PC-3 (cell line): ENCODE measurements around the gene ADAMTS17. TPM values are rescaled to one million over a fixed set of nuclear protein-coding genes. Genes with fewer than 3 reads are reported as not detected.

ENCODE experiments used
- ATAC-seq: fragments of 200-7000 bp; cut with Tn5 transposase; 2 replicates; pipeline ENCODE4 v1.9.1; 2020; ENCODE audit warnings: mild to moderate bottlenecking, moderate library complexity
- BruUV-seq: library from RNA; stranded (reverse); fragments of 400-500 nt; replicated peaks from 2 replicates; lab custom pipeline; 2021; lab: Mats Ljungman, UMichigan
- CTCF ChIA-PET: fragments of 300-600 bp; sonication (Branson Sonifier 250); formaldehyde crosslinking; loops from one replicate; lab custom pipeline; 2022; ENCODE audit warnings: antibody characterized with exemption; lab: Charles Lee
- POLR2A ChIA-PET: fragments of 300-600 bp; sonication (Branson Sonifier 250); formaldehyde crosslinking; loops from one replicate; lab custom pipeline; 2022; ENCODE audit warnings: antibody characterized with exemption; ENCODE audit not compliant: unreplicated experiment; lab: Charles Lee
- DNase-seq: peaks from one replicate; pipeline ENCODE4 v3.0.0-alpha.2; 2015
- H2AFZ ChIP-seq: fragments of 300-600 bp; sonication (generic); 2 replicates; pipeline ENCODE4 v1.6.0; 2016; ENCODE audit warnings: antibody characterized with exemption, low read length
- H3F3A ChIP-seq: fragments of 300-600 bp; sonication (generic); one replicate; pipeline ENCODE4 v1.6.0; 2017; ENCODE audit warnings: antibody characterized with exemption, low read length, control low read depth, mild to moderate bottlenecking; ENCODE audit not compliant: unreplicated experiment
- H3K27ac ChIP-seq: fragments of 300-600 bp; sonication (generic); 2 replicates; pipeline ENCODE4 v1.5.1; 2016; ENCODE audit warnings: mild to moderate bottlenecking, low read length
- H3K27me3 ChIP-seq: fragments of 300-600 bp; sonication (generic); 2 replicates; pipeline ENCODE4 v1.6.1; 2016; ENCODE audit warnings: low read length, mixed read lengths
- H3K36me3 ChIP-seq: fragments of 300-600 bp; sonication (generic); 2 replicates; pipeline ENCODE4 v1.6.1; 2016; ENCODE audit warnings: low read depth, mixed run types, low read length, mixed read lengths
- H3K4me1 ChIP-seq: fragments of 300-600 bp; sonication (generic); 2 replicates; pipeline ENCODE4 v1.5.1; 2016; ENCODE audit warnings: low read length; ENCODE audit not compliant: insufficient read depth
- H3K4me2 ChIP-seq: fragments of 300-600 bp; sonication (generic); 2 replicates; pipeline ENCODE4 v1.6.0; 2016; ENCODE audit warnings: low read length
- H3K4me3 ChIP-seq: fragments of 300-600 bp; sonication (generic); 2 replicates; pipeline ENCODE4 v1.5.1; 2016; ENCODE audit warnings: mild to moderate bottlenecking, low read length, mixed read lengths
- H3K79me2 ChIP-seq: fragments of 300-600 bp; sonication (generic); 2 replicates; pipeline ENCODE4 v1.6.1; 2017; ENCODE audit warnings: low read length, mixed read lengths
- H3K9ac ChIP-seq: fragments of 300-600 bp; sonication (generic); 2 replicates; pipeline ENCODE4 v1.6.0; 2016; ENCODE audit warnings: mild to moderate bottlenecking, low read length
- H3K9me2 ChIP-seq: fragments of 300-600 bp; sonication (generic); replicated peaks from 2 replicates; pipeline ENCODE4 v1.6.1; 2016; ENCODE audit warnings: mixed run types, low read length, mixed read lengths
- H3K9me3 ChIP-seq: fragments of 300-600 bp; sonication (generic); 2 replicates; pipeline ENCODE4 v1.6.1; 2016; ENCODE audit warnings: low read length, mixed read lengths
- H4K20me1 ChIP-seq: fragments of 300-600 bp; sonication (generic); 2 replicates; pipeline ENCODE4 v1.6.1; 2016; ENCODE audit warnings: low read length, mixed read lengths
- EZH2 ChIP-seq: fragments of 300-600 bp; sonication (generic); IDR thresholded peaks from one replicate; pipeline ENCODE4 v1.6.1; 2017; ENCODE audit warnings: antibody characterized with exemption, mild to moderate bottlenecking, low read length; ENCODE audit not compliant: unreplicated experiment
- EZH2phosphoT487 ChIP-seq: fragments of 300-600 bp; sonication (generic); IDR thresholded peaks from 2 replicates; pipeline ENCODE4 v1.6.1; 2018; ENCODE audit warnings: mild to moderate bottlenecking, antibody characterized with exemption, low read length, borderline replicate concordance
- intact Hi-C: fragments of 100-400 bp; cut with micrococcal nuclease; formaldehyde crosslinking; loops from 2 replicates; pipeline ENCODE4 v1.9.0; 2023
- total RNA-seq: library from RNA; depleted of rRNA; stranded (reverse); fragments of >200 nt; gene quantifications from 2 replicates; pipeline ENCODE4 v1.2.3, GENCODE V29; 2014
- TF ChIP-seq, protein P1 (sequence below): fragments of 300-600 bp; sonication (generic); conservative IDR thresholded peaks from 2 replicates; pipeline ENCODE4 v1.5.1; 2017; ENCODE audit warnings: antibody characterized with exemption, low read depth, mild to moderate bottlenecking, low read length

ADAMTS17 gene
- total RNA-seq, 1 experiment from 2014 or later: 6.9 TPM

DNA sequence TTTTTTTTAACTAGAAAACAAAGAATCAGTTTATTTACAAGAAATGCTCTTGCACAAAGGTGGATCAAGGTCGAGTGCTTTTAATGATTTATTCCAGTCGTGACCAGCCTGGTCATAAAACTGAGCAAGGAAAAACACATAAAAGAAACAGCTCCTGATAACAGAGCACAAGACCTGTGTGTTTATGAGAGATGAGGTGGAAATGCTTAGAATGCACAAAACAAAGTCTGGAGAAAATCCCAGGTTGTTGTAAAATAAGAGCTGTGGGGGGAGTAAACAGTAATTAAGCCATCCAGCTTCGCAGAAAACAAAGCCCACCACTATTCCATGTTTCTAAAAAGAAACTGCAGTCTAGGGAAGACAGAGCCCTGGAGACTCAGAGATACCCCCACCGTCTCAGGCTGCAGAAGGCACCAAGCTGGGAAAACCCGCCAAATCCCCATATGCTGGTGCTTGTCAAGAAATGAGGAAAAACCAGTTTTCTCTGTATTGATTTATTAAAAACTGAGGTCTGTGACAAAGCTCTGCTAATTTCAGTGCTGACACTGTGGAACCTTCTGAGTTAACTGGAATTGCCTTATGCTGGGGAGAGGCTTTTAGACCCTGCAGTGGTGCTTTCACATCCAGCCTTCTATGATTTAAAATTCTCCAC, 139.3 kb downstream of the ADAMTS17 start:
- ChIA-PET POLR2A (no interaction called here), CTCF (no interaction called here)
- Histone ChIP-seq H3K9me2 (no peaks in the 10 kb centered on the region), H4K20me1 (no peaks in the 10 kb centered on the region), H3K4me1 (peaks cover 4% of the 10 kb centered on the region; the same call in 1 of the 2 replicates), H3K4me2 (no peak overlapping the region), H3K4me3 (no peak overlapping the region), H3K36me3 (no peaks in the 10 kb centered on the region), H3K9ac (no peak overlapping the region), H3K27ac (no peak overlapping the region), H2AFZ (no peak overlapping the region), H3K27me3 (no peaks in the 10 kb centered on the region), H3K9me3 (no peaks in the 10 kb centered on the region), H3K79me2 (no peaks in the 10 kb centered on the region), H3F3A (no peaks in the 10 kb centered on the region)
- TF ChIP-seq EZH2: no peak
- TF ChIP-seq, protein P1, sequence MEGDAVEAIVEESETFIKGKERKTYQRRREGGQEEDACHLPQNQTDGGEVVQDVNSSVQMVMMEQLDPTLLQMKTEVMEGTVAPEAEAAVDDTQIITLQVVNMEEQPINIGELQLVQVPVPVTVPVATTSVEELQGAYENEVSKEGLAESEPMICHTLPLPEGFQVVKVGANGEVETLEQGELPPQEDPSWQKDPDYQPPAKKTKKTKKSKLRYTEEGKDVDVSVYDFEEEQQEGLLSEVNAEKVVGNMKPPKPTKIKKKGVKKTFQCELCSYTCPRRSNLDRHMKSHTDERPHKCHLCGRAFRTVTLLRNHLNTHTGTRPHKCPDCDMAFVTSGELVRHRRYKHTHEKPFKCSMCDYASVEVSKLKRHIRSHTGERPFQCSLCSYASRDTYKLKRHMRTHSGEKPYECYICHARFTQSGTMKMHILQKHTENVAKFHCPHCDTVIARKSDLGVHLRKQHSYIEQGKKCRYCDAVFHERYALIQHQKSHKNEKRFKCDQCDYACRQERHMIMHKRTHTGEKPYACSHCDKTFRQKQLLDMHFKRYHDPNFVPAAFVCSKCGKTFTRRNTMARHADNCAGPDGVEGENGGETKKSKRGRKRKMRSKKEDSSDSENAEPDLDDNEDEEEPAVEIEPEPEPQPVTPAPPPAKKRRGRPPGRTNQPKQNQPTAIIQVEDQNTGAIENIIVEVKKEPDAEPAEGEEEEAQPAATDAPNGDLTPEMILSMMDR: no peak
- no peak for TF ChIP-seq EZH2phosphoT487
- DNase-seq (peak; percentile 23), ATAC-seq (no peak)
- intact Hi-C loops: no loop called here
- BruUV-seq: no TSS peak

DNA sequence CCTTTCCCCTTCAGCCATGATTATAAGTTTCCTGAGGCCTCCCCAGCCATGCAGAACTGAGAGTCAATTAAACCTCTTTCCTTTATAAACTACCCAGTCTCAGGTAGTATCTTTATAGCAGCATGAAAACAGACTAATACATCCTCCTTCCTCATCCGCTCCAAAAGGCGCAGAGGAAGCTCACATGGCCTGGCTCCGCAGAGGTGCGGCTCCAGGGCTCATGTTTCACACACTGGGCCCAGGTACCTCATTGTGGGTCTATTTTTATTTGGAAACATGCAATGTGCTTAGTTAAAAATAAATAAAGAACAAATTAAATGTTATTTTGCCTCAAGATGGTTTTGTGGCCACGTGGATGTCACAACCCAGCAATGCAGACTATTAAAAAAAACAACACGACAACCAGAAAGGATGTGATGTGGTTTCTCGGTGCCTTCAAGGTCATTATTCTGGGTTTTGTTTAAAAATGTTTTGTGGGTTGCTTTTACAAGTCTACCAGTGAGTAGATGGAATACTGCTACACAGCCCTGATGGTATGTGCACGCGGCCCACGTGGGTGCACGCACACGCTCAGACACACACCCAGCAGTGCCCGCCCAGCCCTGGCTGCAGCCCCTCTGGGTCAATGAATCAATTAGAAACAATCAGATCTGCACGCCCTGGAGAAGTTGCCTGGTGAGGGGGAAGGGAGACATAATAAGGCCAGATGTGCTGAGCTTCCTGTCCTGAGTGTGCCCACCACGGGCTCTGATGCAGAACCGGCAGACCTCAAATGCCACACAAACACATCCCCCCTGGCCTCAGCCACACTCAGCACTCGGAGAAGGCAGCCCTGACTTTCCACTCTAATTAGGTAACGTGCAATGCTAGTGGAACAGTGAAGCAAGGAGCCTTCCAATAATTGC, 140.1 kb downstream of the ADAMTS17 start:
- TF ChIP-seq EZH2 (no peak), EZH2phosphoT487 (no peak)
- TF ChIP-seq, protein P1: no peak
- POLR2A ChIA-PET: no interaction called here

More for the DNA sequence above, 140.1 kb downstream of the ADAMTS17 start:
- DNase-seq: no peak
- no peaks in the 10 kb centered on the region for H3K9me2 ChIP-seq
- H3K4me3 ChIP-seq: no peak overlapping the region
- H3K27me3 ChIP-seq: no peaks in the 10 kb centered on the region
- no peaks in the 10 kb centered on the region for H3K9me3 ChIP-seq
- no peak overlapping the region for H2AFZ ChIP-seq
- no peak overlapping the region for H3K4me2 ChIP-seq
- BruUV-seq: no TSS peak
- no peak overlapping the region for H3K9ac ChIP-seq
- CTCF ChIA-PET: no interaction called here
- peaks cover 4% of the 10 kb centered on the region; the same call in 1 of the 2 replicates for H3K4me1 ChIP-seq
- H3K27ac ChIP-seq: no peak overlapping the region
- H4K20me1 ChIP-seq: no peaks in the 10 kb centered on the region
- no peaks in the 10 kb centered on the region for H3K36me3 ChIP-seq
- no peaks in the 10 kb centered on the region for H3K79me2 ChIP-seq
- H3F3A ChIP-seq: no peaks in the 10 kb centered on the region
- no peak for ATAC-seq
- intact Hi-C loops: no loop called here
